GM13976 (cell line): ENCODE results near the gene LHPP.

ENCODE experiments used
- DNase-seq: peaks from one replicate; pipeline ENCODE4 v3.0.0; 2012; ENCODE audit warnings: low spot score
- CTCF ChIP-seq: IDR thresholded peaks from 2 replicates; pipeline ENCODE4 v1.5.1; 2012; ENCODE audit warnings: borderline replicate concordance, mild to moderate bottlenecking; ENCODE audit not compliant: insufficient read depth; ENCODE audit errors: extremely low read depth, missing control alignments, control extremely low read depth
- in situ Hi-C: fragments of 300-500 bp; cut with MboI; formaldehyde crosslinking; loops from one replicate; pipeline ENCODE4 v1.12.0; 2022; ENCODE audit warnings: low sequenced_read_pairs, mixed read lengths, inconsistent platforms; ENCODE audit not compliant: unreplicated experiment

Gene LHPP

GRCh38 chr10:124455441-124455840, 6.2 kb upstream of the LHPP start:
- in situ Hi-C loops: no loop called here
- no peak for DNase-seq
- TF ChIP-seq CTCF: no peak

- no peak for DNase-seq
- in situ Hi-C loops: no loop called here
- no peak for TF ChIP-seq CTCF
Observed at GRCh38 chr10:124458473-124458872, 3.1 kb upstream of the LHPP start.

GRCh38 chr10:124458889-124459288, 2.7 kb upstream of the LHPP start:
- in situ Hi-C loops: no loop called here
- DNase-seq: no peak
- TF ChIP-seq CTCF: no peak

GRCh38 chr10:124459395-124459794, 2.2 kb upstream of the LHPP start:
- in situ Hi-C loops: no loop called here
- TF ChIP-seq CTCF: no peak
- DNase-seq: no peak

GRCh38 chr10:124460144-124460543, 1.5 kb upstream of the LHPP start:
- no peak for TF ChIP-seq CTCF
- DNase-seq: no peak
- in situ Hi-C loops: no loop called here

GRCh38 chr10:124462348-124462695, 699 bp downstream of the LHPP start:
- no peak for DNase-seq
- TF ChIP-seq CTCF: no peak
- in situ Hi-C loops: no loop called here
